A549 (cell line): ENCODE data around the gene TP53BP1. TPM values are rescaled to one million over a fixed set of nuclear protein-coding genes. Genes with fewer than 3 reads are reported as not detected.

ENCODE experiments used
- ATAC-seq, 2 experiments: fragments of 200-7000 bp in 1 of 2; fragments of >200 bp in 1 of 2; cut with Nextera tagmentation in 1 of 2; cut with Tn5 transposase in 1 of 2; 3 replicates each; pipeline versions ENCODE4 v1.8.0 to v1.9.1; 2018 to 2020; ENCODE audit warnings: mild to moderate bottlenecking in 1 of 2, moderate library complexity in 1 of 2
- CTCF ChIA-PET: fragments of 300-600 bp; sonication (Branson Sonifier 250); formaldehyde crosslinking; extraction: SDS; loops from one replicate; lab custom pipeline; 2021; ENCODE audit warnings: antibody characterized with exemption, inconsistent platforms; lab: Yijun Ruan, JAX
- POLR2A ChIA-PET: fragments of 350-600 bp; formaldehyde crosslinking; extraction: SDS; loops from one replicate; lab custom pipeline; 2021; ENCODE audit warnings: antibody characterized with exemption, inconsistent platforms; lab: Yijun Ruan, JAX
- DNase-seq, 2 experiments: peaks; one replicate each; pipeline versions ENCODE4 v3.0.0 to v3.0.0-alpha.2; 2011 to 2016; ENCODE audit warnings: low read depth in 1 of 2, low spot score in 1 of 2
- FAIRE-seq: peaks from 2 replicates; lab custom pipeline; 2011; peaks lifted over from hg19 to GRCh38; lab: Jason Lieb, UNC
- H3K27ac ChIP-seq, 2 experiments: fragments of >200 bp; sonication (Bioruptor Twin); formaldehyde crosslinking; 3 replicates each; pipeline ENCODE4 v1.5.1; 2016 to 2017
- H3K4me1 ChIP-seq: fragments of >200 bp; sonication (Bioruptor Twin); formaldehyde crosslinking; 3 replicates; pipeline ENCODE4 v1.6.1; 2016
- H3K4me2 ChIP-seq: fragments of >200 bp; sonication (Bioruptor Twin); formaldehyde crosslinking; 3 replicates; pipeline ENCODE4 v1.6.1; 2016
- H3K4me3 ChIP-seq: fragments of >200 bp; sonication (Bioruptor Twin); formaldehyde crosslinking; 3 replicates; pipeline ENCODE4 v1.5.1; 2016
- H3K9me3 ChIP-seq: fragments of >200 bp; sonication (Bioruptor Twin); formaldehyde crosslinking; 3 replicates; pipeline ENCODE4 v1.6.1; 2016
- CBX8 ChIP-seq: fragments of 200-600 bp; sonication (generic); IDR thresholded peaks from 2 replicates; pipeline ENCODE4 v1.6.1; 2016
- CHD2 ChIP-seq: fragments of 150-350 bp; IDR thresholded peaks from 2 replicates; pipeline ENCODE4 v1.6.1; 2014; ENCODE audit warnings: low read length; ENCODE audit not compliant: partially characterized antibody
- ESRRA ChIP-seq: fragments of 150-350 bp; IDR thresholded peaks from 2 replicates; pipeline ENCODE4 v1.6.1; 2014; ENCODE audit warnings: mild to moderate bottlenecking, low read length, borderline replicate concordance
- HDAC2 ChIP-seq: fragments of 200-600 bp; sonication (generic); IDR thresholded peaks from 2 replicates; pipeline ENCODE4 v1.6.1; 2016
- HEYL ChIP-seq: fragments of 250-450 bp; sonication (Bioruptor Pico); IDR thresholded peaks from 2 replicates; pipeline ENCODE4 v1.8.0; 2021; ENCODE audit warnings: mild to moderate bottlenecking, moderate library complexity
- NR3C1 ChIP-seq: fragments of >200 bp; sonication (Bioruptor Twin); formaldehyde crosslinking; IDR thresholded peaks from 3 replicates; pipeline ENCODE4 v1.6.1; 2017
- POLR2A ChIP-seq: IDR thresholded peaks from 2 replicates; pipeline ENCODE4 v1.6.1; 2012; ENCODE audit warnings: mild to moderate bottlenecking, low read length
- RFX5 ChIP-seq: fragments of 450-650 bp; IDR thresholded peaks from 2 replicates; pipeline ENCODE4 v1.7.1; 2014; ENCODE audit warnings: antibody characterized with exemption, mild to moderate bottlenecking, moderate library complexity
- RNF2 ChIP-seq: fragments of 200-600 bp; sonication (generic); IDR thresholded peaks from 2 replicates; pipeline ENCODE4 v1.6.1; 2016; ENCODE audit warnings: low read depth, mild to moderate bottlenecking, antibody characterized with exemption, moderate library complexity, borderline replicate concordance
- TFCP2L1 ChIP-seq: fragments of 250-450 bp; sonication (Bioruptor Pico); IDR thresholded peaks from 2 replicates; pipeline ENCODE4 v1.5.0; 2021; ENCODE audit warnings: mild to moderate bottlenecking
- TP53 ChIP-seq: fragments of 250-450 bp; sonication (Bioruptor Pico); IDR thresholded peaks from 2 replicates; pipeline ENCODE4 v1.5.0; 2021; ENCODE audit warnings: mild to moderate bottlenecking, moderate library complexity
- ZC3H11A ChIP-seq: fragments of 450-650 bp; IDR thresholded peaks from 2 replicates; pipeline ENCODE4 v1.6.1; 2014; ENCODE audit warnings: antibody characterized with exemption, mild to moderate bottlenecking
- ZNF302 ChIP-seq: fragments of 250-450 bp; sonication (Bioruptor Pico); IDR thresholded peaks from 2 replicates; pipeline ENCODE4 v1.9.0; 2021; ENCODE audit warnings: inconsistent platforms, mild to moderate bottlenecking, moderate library complexity
- whole genome bisulfite sequencing: methylation state at CpG from one replicate; pipeline ENCODE4 v1.1.6; 2017; ENCODE audit errors: missing lambda C conversion rate; 5-methylcytosine and 5-hydroxymethylcytosine counted together
- polyA plus RNA-seq, 4 experiments: library from polyadenylated mRNA; depleted of rRNA in 3 of 4; stranded (reverse); fragments of >200 nt; fragmentation: RNase III in 1 of 4; extraction: RNeasy Plus Mini Kit Qiagen cat#74134 plus additional on column Dnase treatment in 1 of 4; gene quantifications; 2 replicates in 3 of 4; 3 replicates in 1 of 4; pipeline ENCODE4 v1.2.3, GENCODE V29; 2011 to 2017
- TF ChIP-seq, protein P1 (sequence below): fragments of 450-650 bp; IDR thresholded peaks from 2 replicates; pipeline ENCODE4 v1.6.1; 2014; ENCODE audit warnings: antibody characterized with exemption
- TF ChIP-seq, protein P2 (sequence below): IDR thresholded peaks from 2 replicates; pipeline ENCODE4 v1.6.1; 2012; ENCODE audit warnings: low read depth, borderline replicate concordance
- TF ChIP-seq, protein P3 (sequence below): fragments of 150-350 bp; IDR thresholded peaks from 2 replicates; pipeline ENCODE4 v1.6.1; 2014; ENCODE audit warnings: low read depth, mild to moderate bottlenecking, low read length
- TF ChIP-seq, protein P4 (sequence below): fragments of >200 bp; sonication (Bioruptor Twin); formaldehyde crosslinking; IDR thresholded peaks from 3 replicates; pipeline ENCODE4 v1.5.1; 2016
- TF ChIP-seq, protein P5 (sequence below): IDR thresholded peaks from 2 replicates; pipeline ENCODE4 v1.6.1; 2012
- TF ChIP-seq, protein P6 (sequence below): fragments of 250-450 bp; sonication (Bioruptor Pico); IDR thresholded peaks from 2 replicates; pipeline ENCODE4 v1.5.0; 2021; ENCODE audit warnings: mild to moderate bottlenecking, moderate library complexity, borderline replicate concordance
- TF ChIP-seq, protein P7 (sequence below): fragments of 250-450 bp; sonication (Bioruptor Pico); IDR thresholded peaks from 2 replicates; pipeline ENCODE4 v1.5.0; 2020; ENCODE audit warnings: low read depth, mild to moderate bottlenecking, moderate library complexity
- TF ChIP-seq, protein P8 (sequence below): fragments of 200-600 bp; sonication (generic); IDR thresholded peaks from 2 replicates; pipeline ENCODE4 v1.6.1; 2016; ENCODE audit warnings: antibody characterized with exemption, mild to moderate bottlenecking, moderate library complexity

TP53BP1 gene
- polyA plus RNA-seq, 2 of the 4 experiments (the other 2 are of a cell fraction): 25.0 to 49.8 TPM

DNA sequence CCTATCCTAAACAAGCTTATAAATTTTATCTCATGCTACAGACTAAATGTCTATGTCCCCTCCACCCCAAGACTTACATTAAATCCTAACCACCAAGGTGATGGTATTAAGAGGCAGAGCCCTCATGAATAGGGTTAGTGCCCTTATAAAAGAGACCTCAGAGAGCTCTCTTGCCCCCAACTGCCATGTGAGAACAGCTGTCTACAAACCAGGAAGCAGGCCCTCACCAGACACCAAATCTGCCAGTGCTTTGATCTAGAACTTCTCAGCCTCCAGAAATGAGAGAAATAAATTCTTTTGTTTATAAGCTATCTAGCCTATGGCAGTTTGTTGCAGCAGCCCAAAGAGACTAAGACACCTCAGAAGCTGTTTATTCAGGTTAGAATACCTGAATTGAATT lies 58.5 kb downstream of the TP53BP1 start (continued):
- TF ChIP-seq, protein P1, sequence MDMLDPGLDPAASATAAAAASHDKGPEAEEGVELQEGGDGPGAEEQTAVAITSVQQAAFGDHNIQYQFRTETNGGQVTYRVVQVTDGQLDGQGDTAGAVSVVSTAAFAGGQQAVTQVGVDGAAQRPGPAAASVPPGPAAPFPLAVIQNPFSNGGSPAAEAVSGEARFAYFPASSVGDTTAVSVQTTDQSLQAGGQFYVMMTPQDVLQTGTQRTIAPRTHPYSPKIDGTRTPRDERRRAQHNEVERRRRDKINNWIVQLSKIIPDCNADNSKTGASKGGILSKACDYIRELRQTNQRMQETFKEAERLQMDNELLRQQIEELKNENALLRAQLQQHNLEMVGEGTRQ: no peak
- TF ChIP-seq NR3C1: no peak

DNA sequence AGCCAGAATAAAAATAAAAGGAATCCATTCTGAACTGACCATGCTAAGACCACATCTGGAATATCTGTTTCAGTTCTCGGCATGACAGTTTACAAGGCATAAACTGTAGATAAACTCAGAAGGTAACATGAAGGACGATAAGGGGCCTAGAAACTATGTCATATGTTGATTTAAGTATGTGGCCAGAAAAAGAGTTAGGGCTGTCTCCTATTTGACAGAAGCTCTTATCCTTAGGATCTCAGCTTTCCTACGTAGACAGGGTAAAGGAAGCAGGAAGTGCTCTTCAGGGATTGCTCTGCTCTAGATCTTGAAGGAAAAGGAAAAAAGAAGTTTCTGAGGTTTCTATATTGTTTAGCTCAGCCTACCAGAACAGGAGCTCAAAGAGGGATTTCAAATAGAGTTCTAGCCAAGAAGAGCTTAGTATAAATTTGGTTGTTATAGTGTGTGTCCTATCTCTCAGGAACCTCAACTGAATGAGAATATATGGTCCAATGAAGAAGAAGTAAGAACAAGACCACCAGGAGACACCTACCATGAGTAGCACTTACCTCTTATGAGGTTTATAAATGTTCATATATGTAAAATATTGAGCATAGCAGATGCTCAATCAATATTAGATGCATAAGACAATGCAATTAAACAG lies 59.2 kb downstream of the TP53BP1 start:
- no peaks in the 10 kb centered on the region for H3K9me3 ChIP-seq
- H3K4me3 ChIP-seq: no peak overlapping the region
- 86% methylated on average over 3 of the region's 3 CpGs for WGBS
- no peaks in the 10 kb centered on the region for H3K4me1 ChIP-seq
- POLR2A ChIA-PET: no interaction called here
- TF ChIP-seq, protein P2, sequence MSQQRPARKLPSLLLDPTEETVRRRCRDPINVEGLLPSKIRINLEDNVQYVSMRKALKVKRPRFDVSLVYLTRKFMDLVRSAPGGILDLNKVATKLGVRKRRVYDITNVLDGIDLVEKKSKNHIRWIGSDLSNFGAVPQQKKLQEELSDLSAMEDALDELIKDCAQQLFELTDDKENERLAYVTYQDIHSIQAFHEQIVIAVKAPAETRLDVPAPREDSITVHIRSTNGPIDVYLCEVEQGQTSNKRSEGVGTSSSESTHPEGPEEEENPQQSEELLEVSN: no peak
- TF ChIP-seq, all 56 proteins: peak for 0
- Histone ChIP-seq H3K4me2 (no peak overlapping the region), H3K27ac (no peak overlapping the region)
- DNase-seq (no peak), FAIRE-seq (no peak), ATAC-seq (no peak)
- CTCF ChIA-PET: no interaction called here

DNA sequence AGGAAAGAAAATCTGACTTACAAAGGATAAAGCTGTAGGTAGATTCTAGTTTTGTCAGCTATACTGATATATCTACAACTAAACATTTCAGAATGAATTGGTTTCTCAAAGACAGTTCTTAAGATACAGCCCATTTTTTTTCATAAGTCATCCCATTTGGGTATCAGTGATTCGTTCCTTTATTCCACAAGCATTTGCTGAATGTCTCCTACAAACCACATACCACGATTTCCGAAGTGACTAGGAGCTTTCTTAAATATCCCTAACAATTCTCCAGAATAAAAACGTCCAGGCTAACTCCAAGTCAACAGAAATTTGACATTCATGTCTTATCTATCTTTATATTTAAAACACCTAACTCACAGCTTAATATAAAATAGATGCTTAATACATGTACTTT lies 59.8 kb downstream of the TP53BP1 start:
- no peak for DNase-seq
- H3K4me2 ChIP-seq: no peak overlapping the region
- H3K9me3 ChIP-seq: no peaks in the 10 kb centered on the region
- POLR2A ChIA-PET: no interaction called here
- 76% methylated on average over 4 of the region's 4 CpGs for WGBS
- H3K27ac ChIP-seq: no peak overlapping the region
- no peak for TF ChIP-seq ZNF302 (CRISPR knock-in tag)
- TF ChIP-seq TP53 (CRISPR knock-in tag): no peak
- TF ChIP-seq TFCP2L1 (CRISPR knock-in tag): no peak
- TF ChIP-seq POLR2A: no peak
- no peak for TF ChIP-seq HEYL (CRISPR knock-in tag)
- TF ChIP-seq ESRRA: no peak
- TF ChIP-seq, protein P3, sequence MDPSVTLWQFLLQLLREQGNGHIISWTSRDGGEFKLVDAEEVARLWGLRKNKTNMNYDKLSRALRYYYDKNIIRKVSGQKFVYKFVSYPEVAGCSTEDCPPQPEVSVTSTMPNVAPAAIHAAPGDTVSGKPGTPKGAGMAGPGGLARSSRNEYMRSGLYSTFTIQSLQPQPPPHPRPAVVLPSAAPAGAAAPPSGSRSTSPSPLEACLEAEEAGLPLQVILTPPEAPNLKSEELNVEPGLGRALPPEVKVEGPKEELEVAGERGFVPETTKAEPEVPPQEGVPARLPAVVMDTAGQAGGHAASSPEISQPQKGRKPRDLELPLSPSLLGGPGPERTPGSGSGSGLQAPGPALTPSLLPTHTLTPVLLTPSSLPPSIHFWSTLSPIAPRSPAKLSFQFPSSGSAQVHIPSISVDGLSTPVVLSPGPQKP: no peak
- TF ChIP-seq, all 56 proteins: peak for 0
- CTCF ChIA-PET: no interaction called here
- no peak for FAIRE-seq
- Histone ChIP-seq H3K4me1 (no peaks in the 10 kb centered on the region), H3K4me3 (no peak overlapping the region)
- ATAC-seq: no peak

DNA sequence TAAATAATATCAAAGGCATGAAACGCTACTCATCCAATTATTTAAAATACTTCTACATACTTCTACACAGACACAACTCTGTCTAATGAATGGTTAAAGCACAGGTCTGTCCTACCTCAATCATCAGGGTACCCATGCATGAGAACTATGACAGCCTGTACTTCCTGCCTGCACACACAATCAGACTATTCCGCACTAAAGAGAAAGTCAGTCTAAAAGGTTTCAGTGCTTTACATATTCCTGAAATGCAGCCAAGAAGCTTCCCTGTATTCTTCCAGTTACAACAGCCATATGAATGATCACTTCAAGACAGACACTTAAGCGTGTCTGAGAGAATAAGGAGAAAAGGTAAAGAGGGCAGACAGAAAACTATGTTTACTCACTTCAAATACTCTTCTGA lies 63.3 kb downstream of the TP53BP1 start:
- Histone ChIP-seq H3K4me1 (no peaks in the 10 kb centered on the region), H3K4me3 (no peak overlapping the region), H3K27ac (no peak overlapping the region), H3K4me2 (no peak overlapping the region), H3K9me3 (no peaks in the 10 kb centered on the region)
- FAIRE-seq (no peak), ATAC-seq (no peak), DNase-seq (no peak)
- POLR2A ChIA-PET: no interaction called here
- CTCF ChIA-PET: no interaction called here
- WGBS: 95% methylated on average over 3 of the region's 3 CpGs
- TF ChIP-seq POLR2A (no peak), HDAC2 (no peak), TP53 (CRISPR knock-in tag) (no peak), RNF2 (no peak), CBX8 (no peak), RFX5 (no peak), CHD2 (no peak), ZC3H11A (no peak)
- TF ChIP-seq, protein P4, sequence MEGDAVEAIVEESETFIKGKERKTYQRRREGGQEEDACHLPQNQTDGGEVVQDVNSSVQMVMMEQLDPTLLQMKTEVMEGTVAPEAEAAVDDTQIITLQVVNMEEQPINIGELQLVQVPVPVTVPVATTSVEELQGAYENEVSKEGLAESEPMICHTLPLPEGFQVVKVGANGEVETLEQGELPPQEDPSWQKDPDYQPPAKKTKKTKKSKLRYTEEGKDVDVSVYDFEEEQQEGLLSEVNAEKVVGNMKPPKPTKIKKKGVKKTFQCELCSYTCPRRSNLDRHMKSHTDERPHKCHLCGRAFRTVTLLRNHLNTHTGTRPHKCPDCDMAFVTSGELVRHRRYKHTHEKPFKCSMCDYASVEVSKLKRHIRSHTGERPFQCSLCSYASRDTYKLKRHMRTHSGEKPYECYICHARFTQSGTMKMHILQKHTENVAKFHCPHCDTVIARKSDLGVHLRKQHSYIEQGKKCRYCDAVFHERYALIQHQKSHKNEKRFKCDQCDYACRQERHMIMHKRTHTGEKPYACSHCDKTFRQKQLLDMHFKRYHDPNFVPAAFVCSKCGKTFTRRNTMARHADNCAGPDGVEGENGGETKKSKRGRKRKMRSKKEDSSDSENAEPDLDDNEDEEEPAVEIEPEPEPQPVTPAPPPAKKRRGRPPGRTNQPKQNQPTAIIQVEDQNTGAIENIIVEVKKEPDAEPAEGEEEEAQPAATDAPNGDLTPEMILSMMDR: no peak
- TF ChIP-seq, protein P5, sequence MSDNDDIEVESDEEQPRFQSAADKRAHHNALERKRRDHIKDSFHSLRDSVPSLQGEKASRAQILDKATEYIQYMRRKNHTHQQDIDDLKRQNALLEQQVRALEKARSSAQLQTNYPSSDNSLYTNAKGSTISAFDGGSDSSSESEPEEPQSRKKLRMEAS: no peak
- TF ChIP-seq, protein P6, sequence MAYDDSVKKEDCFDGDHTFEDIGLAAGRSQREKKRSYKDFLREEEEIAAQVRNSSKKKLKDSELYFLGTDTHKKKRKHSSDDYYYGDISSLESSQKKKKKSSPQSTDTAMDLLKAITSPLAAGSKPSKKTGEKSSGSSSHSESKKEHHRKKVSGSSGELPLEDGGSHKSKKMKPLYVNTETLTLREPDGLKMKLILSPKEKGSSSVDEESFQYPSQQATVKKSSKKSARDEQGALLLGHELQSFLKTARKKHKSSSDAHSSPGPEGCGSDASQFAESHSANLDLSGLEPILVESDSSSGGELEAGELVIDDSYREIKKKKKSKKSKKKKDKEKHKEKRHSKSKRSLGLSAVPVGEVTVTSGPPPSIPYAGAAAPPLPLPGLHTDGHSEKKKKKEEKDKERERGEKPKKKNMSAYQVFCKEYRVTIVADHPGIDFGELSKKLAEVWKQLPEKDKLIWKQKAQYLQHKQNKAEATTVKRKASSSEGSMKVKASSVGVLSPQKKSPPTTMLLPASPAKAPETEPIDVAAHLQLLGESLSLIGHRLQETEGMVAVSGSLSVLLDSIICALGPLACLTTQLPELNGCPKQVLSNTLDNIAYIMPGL (CRISPR knock-in tag): no peak
- TF ChIP-seq, protein P7, sequence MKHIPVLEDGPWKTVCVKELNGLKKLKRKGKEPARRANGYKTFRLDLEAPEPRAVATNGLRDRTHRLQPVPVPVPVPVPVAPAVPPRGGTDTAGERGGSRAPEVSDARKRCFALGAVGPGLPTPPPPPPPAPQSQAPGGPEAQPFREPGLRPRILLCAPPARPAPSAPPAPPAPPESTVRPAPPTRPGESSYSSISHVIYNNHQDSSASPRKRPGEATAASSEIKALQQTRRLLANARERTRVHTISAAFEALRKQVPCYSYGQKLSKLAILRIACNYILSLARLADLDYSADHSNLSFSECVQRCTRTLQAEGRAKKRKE (CRISPR knock-in tag): no peak
- TF ChIP-seq, protein P8, sequence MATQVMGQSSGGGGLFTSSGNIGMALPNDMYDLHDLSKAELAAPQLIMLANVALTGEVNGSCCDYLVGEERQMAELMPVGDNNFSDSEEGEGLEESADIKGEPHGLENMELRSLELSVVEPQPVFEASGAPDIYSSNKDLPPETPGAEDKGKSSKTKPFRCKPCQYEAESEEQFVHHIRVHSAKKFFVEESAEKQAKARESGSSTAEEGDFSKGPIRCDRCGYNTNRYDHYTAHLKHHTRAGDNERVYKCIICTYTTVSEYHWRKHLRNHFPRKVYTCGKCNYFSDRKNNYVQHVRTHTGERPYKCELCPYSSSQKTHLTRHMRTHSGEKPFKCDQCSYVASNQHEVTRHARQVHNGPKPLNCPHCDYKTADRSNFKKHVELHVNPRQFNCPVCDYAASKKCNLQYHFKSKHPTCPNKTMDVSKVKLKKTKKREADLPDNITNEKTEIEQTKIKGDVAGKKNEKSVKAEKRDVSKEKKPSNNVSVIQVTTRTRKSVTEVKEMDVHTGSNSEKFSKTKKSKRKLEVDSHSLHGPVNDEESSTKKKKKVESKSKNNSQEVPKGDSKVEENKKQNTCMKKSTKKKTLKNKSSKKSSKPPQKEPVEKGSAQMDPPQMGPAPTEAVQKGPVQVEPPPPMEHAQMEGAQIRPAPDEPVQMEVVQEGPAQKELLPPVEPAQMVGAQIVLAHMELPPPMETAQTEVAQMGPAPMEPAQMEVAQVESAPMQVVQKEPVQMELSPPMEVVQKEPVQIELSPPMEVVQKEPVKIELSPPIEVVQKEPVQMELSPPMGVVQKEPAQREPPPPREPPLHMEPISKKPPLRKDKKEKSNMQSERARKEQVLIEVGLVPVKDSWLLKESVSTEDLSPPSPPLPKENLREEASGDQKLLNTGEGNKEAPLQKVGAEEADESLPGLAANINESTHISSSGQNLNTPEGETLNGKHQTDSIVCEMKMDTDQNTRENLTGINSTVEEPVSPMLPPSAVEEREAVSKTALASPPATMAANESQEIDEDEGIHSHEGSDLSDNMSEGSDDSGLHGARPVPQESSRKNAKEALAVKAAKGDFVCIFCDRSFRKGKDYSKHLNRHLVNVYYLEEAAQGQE: no peak
